B cell (primary cell): ENCODE data around the gene PXN. TPM values are rescaled to one million over a fixed set of nuclear protein-coding genes. Genes with fewer than 3 reads are reported as not detected.
"Not testable (repeated sequence)": the region's sequence is repeated elsewhere in the genome, so short reads cannot be mapped to it uniquely, and the experiment has no call there.

Source experiments
- ATAC-seq: fragments of 200-7000 bp; cut with Tn5 transposase; one replicate; pipeline ENCODE4 v1.10.0; 2021; ENCODE audit warnings: low read depth, mild to moderate bottlenecking, moderate number of reproducible peaks, moderate library complexity
- CTCF ChIA-PET: fragments of 350-600 bp; sonication (Branson Sonifier 250); formaldehyde crosslinking; loops from one replicate; lab custom pipeline; 2021; ENCODE audit warnings: antibody characterized with exemption, inconsistent platforms; lab: Charles Lee
- POLR2A ChIA-PET: fragments of 350-600 bp; sonication (Branson Sonifier 250); formaldehyde crosslinking; loops from one replicate; lab custom pipeline; 2021; ENCODE audit warnings: antibody characterized with exemption; lab: Charles Lee
- DNase-seq: peaks from one replicate; pipeline ENCODE4 v3.0.0; 2013
- H2AFZ ChIP-seq: 2 replicates; pipeline ENCODE4 v1.6.1; 2012; ENCODE audit warnings: mild to moderate bottlenecking, low read depth, low read length; ENCODE audit not compliant: insufficient read depth, poor library complexity, severe bottlenecking
- H3K27ac ChIP-seq, 2 donors: 1 replicate in 1 of 2; 2 replicates in 1 of 2; pipeline ENCODE4 v1.5.1; 2012 to 2013; ENCODE audit warnings: low read length in 2 of 2, mild to moderate bottlenecking in 2 of 2, moderate library complexity in 1 of 2
- H3K27me3 ChIP-seq, 4 experiments: fragments of 200-600 bp in 1 of 4; sonication (generic) in 1 of 4; replicated peaks in 1 of 4; 1 replicate in 2 of 4; 2 replicates in 2 of 4; pipeline versions ENCODE4 v1.6.1 to v1.7.0; 2013 to 2016; ENCODE audit warnings: low read length in 3 of 4, mild to moderate bottlenecking in 2 of 4, mixed read lengths in 1 of 4, moderate library complexity in 1 of 4; ENCODE audit not compliant: insufficient read depth in 4 of 4, control insufficient read depth in 3 of 4; ENCODE audit errors: control extremely low read depth in 1 of 4
- H3K36me3 ChIP-seq, 2 experiments: replicated peaks in 1 of 2; 1 replicate in 1 of 2; 2 replicates in 1 of 2; pipeline versions ENCODE4 v1.6.1 to v1.7.1; 2013; ENCODE audit warnings: low read length in 1 of 2; ENCODE audit not compliant: insufficient read depth in 2 of 2, control insufficient read depth in 1 of 2; ENCODE audit errors: control extremely low read depth in 1 of 2, extremely low read depth in 1 of 2
- H3K4me1 ChIP-seq, 2 donors: fragments of 200-600 bp in 1 of 2; sonication (generic) in 1 of 2; 1 replicate in 1 of 2; 2 replicates in 1 of 2; pipeline versions ENCODE4 v1.5.1 to v1.6.1; 2013 to 2017; ENCODE audit warnings: low read length in 2 of 2; ENCODE audit not compliant: control insufficient read depth in 2 of 2, insufficient read depth in 2 of 2
- H3K4me2 ChIP-seq: replicated peaks from 2 replicates; pipeline ENCODE3; 2012; ENCODE audit warnings: mild to moderate bottlenecking, low read depth, low read length; ENCODE audit not compliant: poor library complexity, severe bottlenecking
- H3K4me3 ChIP-seq, 5 experiments: fragments of 200-600 bp in 1 of 5; sonication (generic) in 1 of 5; 1 replicate in 3 of 5; 2 replicates in 2 of 5; pipeline versions ENCODE4 v1.5.1 to v1.7.0; 2011 to 2016; ENCODE audit warnings: low read length in 4 of 5, mild to moderate bottlenecking in 4 of 5, low read depth in 2 of 5, control low read depth in 1 of 5, moderate library complexity in 1 of 5; ENCODE audit not compliant: insufficient read depth in 1 of 5; ENCODE audit errors: control extremely low read depth in 1 of 5, extremely low read depth in 1 of 5
- H3K79me2 ChIP-seq: fragments of 200-600 bp; sonication (generic); one replicate; pipeline ENCODE4 v1.6.0; 2016; ENCODE audit warnings: low read length; ENCODE audit not compliant: control insufficient read depth, insufficient read depth
- H3K9ac ChIP-seq: fragments of 200-600 bp; sonication (generic); 2 replicates; pipeline ENCODE4 v1.6.1; 2017; ENCODE audit warnings: mild to moderate bottlenecking, low read length, moderate library complexity
- H3K9me3 ChIP-seq, 3 donors: one replicate each; pipeline versions ENCODE4 v1.6.1 to v1.7.1; 2013; ENCODE audit warnings: low read length in 2 of 3; ENCODE audit not compliant: control insufficient read depth in 2 of 3, insufficient read depth in 1 of 3; ENCODE audit errors: control extremely low read depth in 1 of 3
- H4K20me1 ChIP-seq: 2 replicates; pipeline ENCODE4 v1.6.0; 2012; ENCODE audit warnings: mild to moderate bottlenecking, low read length; ENCODE audit not compliant: insufficient read depth, control insufficient read depth, poor library complexity, severe bottlenecking
- H3K27ac Mint-ChIP-seq: one replicate; pipeline ENCODE4 v1.8.0; 2021; ENCODE audit warnings: mixed read lengths
- H3K27me3 Mint-ChIP-seq: one replicate; pipeline ENCODE4 v1.8.0; 2021; ENCODE audit warnings: mixed read lengths
- H3K4me1 Mint-ChIP-seq: one replicate; pipeline ENCODE4 v1.8.0; 2021; ENCODE audit warnings: mixed read lengths
- H3K4me3 Mint-ChIP-seq: one replicate; pipeline ENCODE4 v1.8.0; 2021; ENCODE audit warnings: mixed read lengths
- H3K9me3 Mint-ChIP-seq: one replicate; pipeline ENCODE4 v1.8.0; 2022; ENCODE audit warnings: mixed read lengths; ENCODE audit not compliant: insufficient read depth
- EZH2 ChIP-seq: IDR thresholded peaks from 2 replicates; pipeline ENCODE4 v1.6.1; 2012; ENCODE audit warnings: borderline replicate concordance, low read depth, mild to moderate bottlenecking, moderate library complexity, low read length; ENCODE audit not compliant: insufficient read depth, poor library complexity, severe bottlenecking
- WGBS: methylation state at CpG from one replicate; pipeline ENCODE4 v1.1.5; 2013; ENCODE audit warnings: missing lambda C conversion rate; ENCODE audit not compliant: insufficient coverage; 5-methylcytosine and 5-hydroxymethylcytosine counted together
- intact Hi-C: fragments of 100-400 bp; cut with micrococcal nuclease; formaldehyde crosslinking; loops from one replicate; pipeline ENCODE4 v1.10.0; 2022
- polyA plus RNA-seq: library from polyadenylated mRNA; depleted of rRNA; stranded (reverse); fragments of >200 nt; gene quantifications from 2 replicates; pipeline ENCODE4 v1.2.3, GENCODE V29; 2012
- total RNA-seq, 2 donors: library from RNA; stranded (reverse); fragments of 120-200 nt in 1 of 2; gene quantifications; 1 replicate in 1 of 2; 2 replicates in 1 of 2; pipeline versions ENCODE4 v1.2.3 to v1.2.4, GENCODE V29; 2013 to 2022
- TF ChIP-seq, protein P1 (sequence below): fragments of 200-600 bp; IDR thresholded peaks from one replicate; pipeline ENCODE4 v1.8.0; 2022; ENCODE audit warnings: antibody characterized with exemption, mild to moderate bottlenecking

Gene PXN
- total and polyA plus RNA-seq, 2 donors (not counting 1 experiment from before 2014, with no cell fraction given): 2.0 to 3.1 TPM

DNA sequence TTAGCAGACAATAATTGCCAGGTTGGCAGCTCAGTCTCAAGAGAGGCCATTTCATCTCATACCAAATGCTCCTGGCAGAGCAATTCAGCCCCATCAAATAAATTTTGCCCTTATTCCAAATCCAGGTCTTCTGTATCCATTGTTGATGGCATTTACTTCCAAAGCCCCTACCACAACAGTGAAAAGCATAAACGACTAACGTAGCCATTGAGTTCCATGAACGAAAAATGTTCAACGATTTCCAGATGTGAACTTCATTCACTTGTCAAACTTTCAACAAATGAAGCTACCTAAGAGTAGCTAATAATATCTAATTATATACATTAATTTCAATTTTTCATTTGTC, 68.0 kb downstream of the PXN start:
- no peak overlapping the region for H3K4me3 Mint-ChIP-seq
- ChIA-PET CTCF (no interaction called here), POLR2A (no interaction called here)
- peaks cover 36% of the 10 kb centered on the region for H3K4me1 Mint-ChIP-seq
- no peaks in the 10 kb centered on the region for H3K9me3 Mint-ChIP-seq
- Histone ChIP-seq H3K9me3 (no peaks in the 10 kb centered on the region), H2AFZ (no peak overlapping the region), H3K27me3 (no peaks in the 10 kb centered on the region), H3K4me1 (peaks cover 35 to 48% of the 10 kb centered on the region in 2 donors), H3K27ac (no peak overlapping the region), H3K4me3 (no peak overlapping the region), H3K9ac (no peak overlapping the region), H3K4me2 (no peak overlapping the region), H3K79me2 (peaks cover 63% of the 10 kb centered on the region), H3K36me3 (peaks cover 5 to 33% of the 10 kb centered on the region in 2 experiments), H4K20me1 (peaks cover 38% of the 10 kb centered on the region)
- TF ChIP-seq EZH2: no peak
- TF ChIP-seq, protein P1, sequence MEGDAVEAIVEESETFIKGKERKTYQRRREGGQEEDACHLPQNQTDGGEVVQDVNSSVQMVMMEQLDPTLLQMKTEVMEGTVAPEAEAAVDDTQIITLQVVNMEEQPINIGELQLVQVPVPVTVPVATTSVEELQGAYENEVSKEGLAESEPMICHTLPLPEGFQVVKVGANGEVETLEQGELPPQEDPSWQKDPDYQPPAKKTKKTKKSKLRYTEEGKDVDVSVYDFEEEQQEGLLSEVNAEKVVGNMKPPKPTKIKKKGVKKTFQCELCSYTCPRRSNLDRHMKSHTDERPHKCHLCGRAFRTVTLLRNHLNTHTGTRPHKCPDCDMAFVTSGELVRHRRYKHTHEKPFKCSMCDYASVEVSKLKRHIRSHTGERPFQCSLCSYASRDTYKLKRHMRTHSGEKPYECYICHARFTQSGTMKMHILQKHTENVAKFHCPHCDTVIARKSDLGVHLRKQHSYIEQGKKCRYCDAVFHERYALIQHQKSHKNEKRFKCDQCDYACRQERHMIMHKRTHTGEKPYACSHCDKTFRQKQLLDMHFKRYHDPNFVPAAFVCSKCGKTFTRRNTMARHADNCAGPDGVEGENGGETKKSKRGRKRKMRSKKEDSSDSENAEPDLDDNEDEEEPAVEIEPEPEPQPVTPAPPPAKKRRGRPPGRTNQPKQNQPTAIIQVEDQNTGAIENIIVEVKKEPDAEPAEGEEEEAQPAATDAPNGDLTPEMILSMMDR: no peak
- intact Hi-C loops: no loop called here
- no peaks in the 10 kb centered on the region for H3K27me3 Mint-ChIP-seq
- no peak for ATAC-seq
- H3K27ac Mint-ChIP-seq: no peak overlapping the region
- WGBS: no CpG with 5 or more reads among the region's 4 CpGs
- no peak for DNase-seq

DNA sequence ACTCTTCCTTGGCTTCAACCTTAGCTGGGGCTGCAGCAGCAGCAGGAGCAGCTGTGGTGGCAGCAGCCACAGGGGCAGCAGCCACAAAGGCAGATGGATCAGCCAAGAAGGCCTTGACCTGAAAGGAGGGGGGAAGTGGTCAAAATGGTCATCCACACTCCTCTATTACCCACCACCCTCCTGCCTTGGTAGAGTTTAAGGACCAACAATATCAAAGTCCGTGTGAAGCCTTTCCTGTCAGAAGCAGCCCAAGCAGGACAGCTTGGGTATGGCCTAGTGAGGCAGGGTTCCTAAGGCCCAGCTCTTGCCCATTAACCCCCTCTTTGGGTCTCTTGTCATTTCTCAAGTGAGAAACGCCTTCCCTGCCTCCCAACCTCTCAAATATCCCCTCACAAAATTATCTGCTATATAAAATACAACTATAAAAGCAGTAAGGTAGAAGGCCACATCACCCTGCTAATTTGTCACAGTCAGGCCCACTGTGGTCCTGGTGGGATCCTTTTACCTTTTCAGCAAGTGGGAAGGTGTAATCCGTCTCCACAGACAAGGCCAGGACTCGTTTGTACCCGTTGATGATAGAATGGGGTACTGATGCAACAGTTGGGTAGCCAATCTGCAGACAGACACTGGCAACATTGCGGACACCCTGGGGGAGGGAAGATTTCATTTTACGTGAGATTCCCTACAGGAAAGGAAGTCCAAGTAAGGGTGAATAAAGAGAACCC, 68.6 kb downstream of the PXN start:
- H3K27ac Mint-ChIP-seq: peak overlapping the region; percentile 65
- peaks cover 43% of the 10 kb centered on the region for H4K20me1 ChIP-seq
- H3K27me3 Mint-ChIP-seq, H3K9me3 ChIP-seq, H3K27me3 ChIP-seq, DNase-seq, H3K9ac ChIP-seq, H3K4me2 ChIP-seq, H3K4me3 ChIP-seq, intact Hi-C loops, POLR2A ChIA-PET, H2AFZ ChIP-seq, ATAC-seq, H3K9me3 Mint-ChIP-seq, H3K27ac ChIP-seq: not testable (repeated sequence)
- peak overlapping the region; percentile 47 for H3K4me3 Mint-ChIP-seq
- WGBS: 52% methylated on average over 2 of the region's 7 CpGs
- peaks cover 34% of the 10 kb centered on the region for H3K4me1 Mint-ChIP-seq
- H3K4me1 ChIP-seq: peaks cover 33 to 45% of the 10 kb centered on the region in 2 donors
- CTCF ChIA-PET: interaction anchor here (1.2 kb wide), 1 partner anchor 9 kb away, joined by 5 read pairs; no protein-coding TSS in a partner anchor
- H3K79me2 ChIP-seq: peaks cover 67% of the 10 kb centered on the region
- peaks cover 5 to 33% of the 10 kb centered on the region in 2 experiments for H3K36me3 ChIP-seq
